ENCODE results near the gene MAP4K1.
"Not testable (repeated sequence)": the region's sequence is repeated elsewhere in the genome, so short reads cannot be mapped to it uniquely, and the experiment has no call there.

Gene MAP4K1

GRCh38 chr19:38587562-38587961 is 30.2 kb downstream of the MAP4K1 start:
- TF ChIP-seq, protein P1, sequence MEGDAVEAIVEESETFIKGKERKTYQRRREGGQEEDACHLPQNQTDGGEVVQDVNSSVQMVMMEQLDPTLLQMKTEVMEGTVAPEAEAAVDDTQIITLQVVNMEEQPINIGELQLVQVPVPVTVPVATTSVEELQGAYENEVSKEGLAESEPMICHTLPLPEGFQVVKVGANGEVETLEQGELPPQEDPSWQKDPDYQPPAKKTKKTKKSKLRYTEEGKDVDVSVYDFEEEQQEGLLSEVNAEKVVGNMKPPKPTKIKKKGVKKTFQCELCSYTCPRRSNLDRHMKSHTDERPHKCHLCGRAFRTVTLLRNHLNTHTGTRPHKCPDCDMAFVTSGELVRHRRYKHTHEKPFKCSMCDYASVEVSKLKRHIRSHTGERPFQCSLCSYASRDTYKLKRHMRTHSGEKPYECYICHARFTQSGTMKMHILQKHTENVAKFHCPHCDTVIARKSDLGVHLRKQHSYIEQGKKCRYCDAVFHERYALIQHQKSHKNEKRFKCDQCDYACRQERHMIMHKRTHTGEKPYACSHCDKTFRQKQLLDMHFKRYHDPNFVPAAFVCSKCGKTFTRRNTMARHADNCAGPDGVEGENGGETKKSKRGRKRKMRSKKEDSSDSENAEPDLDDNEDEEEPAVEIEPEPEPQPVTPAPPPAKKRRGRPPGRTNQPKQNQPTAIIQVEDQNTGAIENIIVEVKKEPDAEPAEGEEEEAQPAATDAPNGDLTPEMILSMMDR (IDR thresholded peaks at IDR 0.05), result no peak
- DNase-seq (ENCODE audit: low spot score), result no peak
- Histone ChIP-seq H3K4me3 (no peak overlapping the region), H3K27ac (no peak overlapping the region)

DNA sequence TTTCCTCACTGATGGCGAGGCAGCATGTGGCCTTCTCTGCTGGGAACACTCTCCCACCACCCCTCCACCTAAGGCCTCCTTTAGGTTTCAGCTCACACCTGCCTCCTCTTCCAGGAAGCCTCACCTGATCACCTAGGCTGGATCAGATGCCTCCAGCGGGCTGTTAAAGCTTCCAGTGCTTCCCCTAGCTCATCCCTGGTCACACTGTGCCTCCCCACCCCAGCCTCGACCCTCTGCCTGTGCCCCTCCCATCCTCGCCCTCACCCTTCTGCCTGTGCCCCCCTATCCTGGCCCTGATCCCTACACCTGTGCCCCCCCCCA is 33.8 kb downstream of the MAP4K1 start:
- no peak overlapping the region for H3K27ac ChIP-seq
- TF ChIP-seq, protein P1 (IDR thresholded peaks at IDR 0.05), result no peak
- no peak for DNase-seq (ENCODE audit: low spot score)
- no peak overlapping the region for H3K4me3 ChIP-seq

- no peak overlapping the region for H3K27ac ChIP-seq
- DNase-seq (ENCODE audit: low spot score), result no peak
- TF ChIP-seq, protein P1 (IDR thresholded peaks at IDR 0.05), result no peak
- no peak overlapping the region for H3K4me3 ChIP-seq
Observed at GRCh38 chr19:38583219-38583984, 34.4 kb downstream of the MAP4K1 start.

- TF ChIP-seq, protein P1 (IDR thresholded peaks at IDR 0.05), result no peak
- H3K4me3 ChIP-seq, result no peak overlapping the region
- DNase-seq (ENCODE audit: low spot score), result no peak
- H3K27ac ChIP-seq, result no peak overlapping the region
Observed at GRCh38 chr19:38580080-38580479, 37.7 kb downstream of the MAP4K1 start.

- not testable (repeated sequence) for H3K27ac ChIP-seq; DNase-seq (ENCODE audit: low spot score); H3K4me3 ChIP-seq
Observed at GRCh38 chr19:38579304-38579703, 38.4 kb downstream of the MAP4K1 start.

GRCh38 chr19:38577826-38578225 is 39.9 kb downstream of the MAP4K1 start:
- DNase-seq (ENCODE audit: low spot score), result no peak
- Histone ChIP-seq H3K27ac (no peak overlapping the region), H3K4me3 (no peak overlapping the region)
- TF ChIP-seq, protein P1 (IDR thresholded peaks at IDR 0.05), result no peak

DNA sequence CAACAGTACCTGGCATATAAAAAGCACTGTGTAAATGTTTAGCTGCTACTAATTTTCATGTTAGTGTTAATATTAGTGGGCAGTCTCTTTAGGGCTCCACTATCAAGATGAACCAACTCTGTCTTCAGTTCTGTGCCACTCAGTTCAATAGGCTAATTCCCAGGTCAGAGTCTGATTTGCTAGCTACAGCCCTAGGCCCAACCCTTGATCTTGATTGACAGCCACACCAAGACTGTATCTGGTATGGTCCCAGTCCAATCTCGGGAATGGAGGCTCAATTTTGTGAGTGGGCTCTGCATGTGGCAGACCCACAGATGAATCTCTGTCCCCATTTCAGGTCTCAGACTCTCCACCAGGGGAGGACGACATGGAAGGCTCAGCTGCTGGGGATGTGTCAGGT is 46.1 kb downstream of the MAP4K1 start:
- Histone ChIP-seq H3K4me3 (no peak overlapping the region), H3K27ac (no peak overlapping the region)
- TF ChIP-seq, protein P1 (IDR thresholded peaks at IDR 0.05), result no peak
- no peak for DNase-seq (ENCODE audit: low spot score)
